Vagina (tissue), 2 donors: Measurements from ENCODE around the gene ACSL3. TPM values are rescaled to one million over a fixed set of nuclear protein-coding genes. Genes with fewer than 3 reads are reported as not detected.
"Not testable (repeated sequence)": the region's sequence is repeated elsewhere in the genome, so short reads cannot be mapped to it uniquely, and the experiment has no call there.

Experiments
- DNase-seq, 2 donors: peaks; one replicate each; pipeline ENCODE4 v3.0.0-alpha.2; 2017; ENCODE audit errors: extremely low spot score in 2 of 2
- H3K27ac ChIP-seq: fragments of 200-600 bp; sonication (generic); one replicate; pipeline ENCODE4 v1.5.1; 2019
- H3K27me3 ChIP-seq: fragments of 200-600 bp; sonication (generic); one replicate; pipeline ENCODE4 v1.5.1; 2019
- H3K36me3 ChIP-seq, 2 donors: fragments of 200-600 bp; sonication (generic); one replicate each; pipeline ENCODE4 v1.5.1; 2017 to 2019
- H3K4me1 ChIP-seq: fragments of 200-600 bp; sonication (generic); one replicate; pipeline ENCODE4 v1.5.1; 2019
- H3K4me3 ChIP-seq, 2 donors: fragments of 200-600 bp; sonication (generic); 1 replicate in 1 of 2; 2 replicates in 1 of 2; pipeline ENCODE4 v1.5.1; 2016 to 2019
- H3K9me3 ChIP-seq: fragments of 200-600 bp; sonication (generic); one replicate; pipeline ENCODE4 v1.5.1; 2019
- CTCF ChIP-seq, 3 experiments: fragments of 450-650 bp in 2 of 3; fragments of 200-600 bp in 1 of 3; sonication (generic) in 1 of 3; IDR thresholded peaks; one replicate each; pipeline ENCODE4 v1.5.1; 2017 to 2019; ENCODE audit warnings: antibody characterized with exemption in 3 of 3, mild to moderate bottlenecking in 2 of 3, moderate library complexity in 2 of 3
- POLR2A ChIP-seq, 2 donors: fragments of 450-650 bp; IDR thresholded peaks; one replicate each; pipeline ENCODE4 v1.6.1; 2017; ENCODE audit warnings: antibody characterized with exemption in 2 of 2, mild to moderate bottlenecking in 2 of 2, moderate library complexity in 2 of 2
- POLR2AphosphoS5 ChIP-seq, 2 donors: sonication (generic); formaldehyde crosslinking; IDR thresholded peaks; one replicate each; pipeline ENCODE4 v1.9.0; 2017; ENCODE audit warnings: antibody characterized with exemption in 2 of 2, mild to moderate bottlenecking in 2 of 2, low read depth in 1 of 2; ENCODE audit not compliant: insufficient read depth in 1 of 2
- intact Hi-C: fragments of 100-400 bp; cut with DNase I; formaldehyde crosslinking; loops from one replicate; pipeline ENCODE4 v1.15.1; 2023
- total RNA-seq: library from RNA; depleted of rRNA; stranded (reverse); fragments of >200 nt; gene quantifications from one replicate; pipeline ENCODE4 v1.2.3, GENCODE V29; 2016

The ACSL3 gene
- total RNA-seq, 1 donor from 2014 or later, result 60.4 TPM

DNA sequence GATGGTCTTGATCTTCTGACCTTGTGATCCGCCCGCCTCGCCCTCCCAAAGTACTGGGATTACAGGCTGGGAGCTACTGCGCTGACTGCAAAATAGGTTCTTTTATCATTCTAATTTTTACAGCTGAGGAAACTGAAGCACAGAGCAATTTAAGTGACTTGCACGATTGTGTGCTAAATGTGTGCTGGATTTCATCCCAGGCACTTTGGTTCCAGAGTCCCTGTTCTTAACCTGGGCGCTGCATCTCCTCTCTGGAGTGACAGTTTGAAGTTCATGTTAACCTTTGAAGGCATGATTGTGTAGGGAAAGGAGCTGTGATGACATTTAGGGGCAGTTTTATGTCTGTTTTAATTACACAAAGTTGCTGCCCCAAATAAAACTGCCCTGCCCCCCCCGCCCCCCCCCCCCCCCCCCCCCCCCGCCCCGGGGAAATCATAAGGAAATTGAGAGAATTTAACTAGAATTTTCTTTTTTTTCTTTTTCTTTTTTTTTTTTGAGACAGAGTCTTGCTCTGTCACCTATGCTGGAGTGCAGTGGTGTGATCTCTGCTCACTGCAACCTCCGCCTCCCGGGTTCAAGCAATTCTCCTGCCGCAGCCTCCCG lies 5.6 kb downstream of the ACSL3 start:
- no peaks in the 10 kb centered on the region for H3K9me3 ChIP-seq
- H3K27ac ChIP-seq, result no peak overlapping the region
- H3K4me1 ChIP-seq, result peaks cover 54% of the 10 kb centered on the region
- H3K27me3 ChIP-seq, result no peaks in the 10 kb centered on the region
- no peak for DNase-seq
- no peaks in the 10 kb centered on the region for H3K36me3 ChIP-seq
- intact Hi-C loops, result no loop called here
- TF ChIP-seq POLR2A (IDR thresholded peaks at IDR 0.05) (no peak), CTCF (IDR thresholded peaks at IDR 0.05) (no peak), POLR2AphosphoS5 (IDR thresholded peaks at IDR 0.05; ENCODE audit: insufficient read depth in 1 of 2, low read depth in 1 of 2) (no peak)
- H3K4me3 ChIP-seq, result no peak overlapping the region

DNA sequence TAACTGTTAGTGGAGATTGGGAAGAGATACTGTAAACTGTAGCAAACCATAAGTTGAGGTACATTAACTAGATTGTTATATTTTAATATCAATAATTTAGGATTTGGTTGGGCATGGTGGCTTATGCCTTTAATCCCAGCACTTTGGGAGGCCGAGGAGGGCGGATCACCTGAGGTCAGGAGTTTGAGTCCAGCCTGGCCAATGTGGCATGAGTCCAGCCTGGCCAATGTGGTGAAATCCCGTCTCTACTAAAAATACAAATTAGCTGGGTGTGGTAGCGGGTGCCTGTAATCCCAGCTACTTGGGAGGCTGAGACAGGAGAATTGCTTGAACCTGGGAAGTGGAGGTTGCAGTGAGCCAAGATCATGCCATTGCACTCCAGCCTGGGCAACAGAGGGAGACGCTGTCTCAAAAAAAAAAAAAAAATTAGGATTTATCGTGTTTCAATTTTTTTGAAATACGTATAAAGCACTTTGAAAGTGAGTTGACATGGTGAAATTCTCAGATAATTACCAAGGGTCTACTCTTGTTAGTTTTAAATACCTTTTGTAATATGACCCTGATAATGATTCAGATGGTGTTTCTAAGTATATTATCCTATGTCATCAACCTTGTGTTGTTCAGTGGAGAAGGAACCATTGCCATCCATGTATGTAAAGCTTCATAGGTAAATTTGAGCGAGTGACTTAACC lies 7.9 kb downstream of the ACSL3 start:
- H3K27me3 ChIP-seq, H3K27ac ChIP-seq, H3K9me3 ChIP-seq, H3K36me3 ChIP-seq, H3K4me3 ChIP-seq, intact Hi-C loops, DNase-seq: not testable (repeated sequence)
- peaks cover 33% of the 10 kb centered on the region for H3K4me1 ChIP-seq

- Histone ChIP-seq H3K27ac (no peak overlapping the region), H3K4me1 (peaks cover 28% of the 10 kb centered on the region), H3K9me3 (no peaks in the 10 kb centered on the region), H3K36me3 (no peaks in the 10 kb centered on the region), H3K4me3 (no peak overlapping the region), H3K27me3 (no peaks in the 10 kb centered on the region)
- no peak for DNase-seq
- intact Hi-C loops, result no loop called here
- TF ChIP-seq POLR2AphosphoS5 (IDR thresholded peaks at IDR 0.05; ENCODE audit: insufficient read depth in 1 of 2, low read depth in 1 of 2) (no peak), POLR2A (IDR thresholded peaks at IDR 0.05) (no peak), CTCF (IDR thresholded peaks at IDR 0.05) (no peak)
Observed at GRCh38 chr2:222869252-222869560, 8.4 kb downstream of the ACSL3 start.

- Histone ChIP-seq H3K4me1 (peaks cover 12% of the 10 kb centered on the region), H3K36me3 (no peaks in the 10 kb centered on the region), H3K27ac (no peak overlapping the region), H3K9me3 (no peaks in the 10 kb centered on the region), H3K27me3 (no peaks in the 10 kb centered on the region), H3K4me3 (no peak overlapping the region)
- no peak for DNase-seq
- intact Hi-C loops, result no loop called here
- TF ChIP-seq POLR2A (IDR thresholded peaks at IDR 0.05) (no peak), CTCF (IDR thresholded peaks at IDR 0.05) (no peak), POLR2AphosphoS5 (IDR thresholded peaks at IDR 0.05; ENCODE audit: insufficient read depth in 1 of 2, low read depth in 1 of 2) (no peak)
Observed at GRCh38 chr2:222871291-222871690, 10.5 kb downstream of the ACSL3 start.

GRCh38 chr2:222872551-222872950 lies 11.7 kb downstream of the ACSL3 start:
- TF ChIP-seq POLR2A (IDR thresholded peaks at IDR 0.05), result no peak
- TF ChIP-seq POLR2AphosphoS5 (IDR thresholded peaks at IDR 0.05; ENCODE audit: insufficient read depth in 1 of 2, low read depth in 1 of 2), result no peak
- TF ChIP-seq CTCF (IDR thresholded peaks at IDR 0.05), result no peak
- Histone ChIP-seq H3K4me1 (peaks cover 18% of the 10 kb centered on the region), H3K27ac (no peak overlapping the region), H3K9me3 (no peaks in the 10 kb centered on the region), H3K4me3 (no peak overlapping the region), H3K36me3 (no peaks in the 10 kb centered on the region), H3K27me3 (no peaks in the 10 kb centered on the region)
- intact Hi-C loops, result no loop called here
- no peak for DNase-seq
